Germinal center (tissue), 1 donor: ENCODE data around the gene KRTAP5-2.
"Not testable (repeated sequence)": the region's sequence is repeated elsewhere in the genome, so short reads cannot be mapped to it uniquely, and the experiment has no call there.

Source experiments
- DNase-seq: peaks from one replicate; pipeline ENCODE4 v3.0.0; 2012; ENCODE audit warnings: mixed read lengths, low spot score

The KRTAP5-2 gene

DNA sequence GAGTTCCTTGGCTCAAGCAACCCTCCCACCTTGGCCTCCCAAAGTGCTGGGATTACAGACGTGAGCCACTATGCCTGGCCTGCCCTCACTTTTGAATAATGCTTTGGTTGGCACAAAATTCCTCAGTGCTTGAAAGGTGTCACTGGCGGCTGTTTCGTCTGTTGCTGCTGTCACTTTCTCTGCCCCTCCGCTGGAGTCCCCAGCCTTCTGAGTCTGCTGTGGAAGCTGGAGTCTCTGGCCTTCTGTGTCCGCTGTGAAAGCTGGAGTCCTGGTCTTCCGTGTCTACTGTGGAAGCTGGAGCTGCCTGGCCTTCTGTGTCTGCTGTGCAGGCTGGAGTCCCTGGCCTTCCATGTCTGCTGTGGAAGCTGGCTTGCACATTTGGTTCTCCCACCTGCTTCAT, 8.1 kb downstream of the KRTAP5-2 start:
- DNase-seq = no peak

DNA sequence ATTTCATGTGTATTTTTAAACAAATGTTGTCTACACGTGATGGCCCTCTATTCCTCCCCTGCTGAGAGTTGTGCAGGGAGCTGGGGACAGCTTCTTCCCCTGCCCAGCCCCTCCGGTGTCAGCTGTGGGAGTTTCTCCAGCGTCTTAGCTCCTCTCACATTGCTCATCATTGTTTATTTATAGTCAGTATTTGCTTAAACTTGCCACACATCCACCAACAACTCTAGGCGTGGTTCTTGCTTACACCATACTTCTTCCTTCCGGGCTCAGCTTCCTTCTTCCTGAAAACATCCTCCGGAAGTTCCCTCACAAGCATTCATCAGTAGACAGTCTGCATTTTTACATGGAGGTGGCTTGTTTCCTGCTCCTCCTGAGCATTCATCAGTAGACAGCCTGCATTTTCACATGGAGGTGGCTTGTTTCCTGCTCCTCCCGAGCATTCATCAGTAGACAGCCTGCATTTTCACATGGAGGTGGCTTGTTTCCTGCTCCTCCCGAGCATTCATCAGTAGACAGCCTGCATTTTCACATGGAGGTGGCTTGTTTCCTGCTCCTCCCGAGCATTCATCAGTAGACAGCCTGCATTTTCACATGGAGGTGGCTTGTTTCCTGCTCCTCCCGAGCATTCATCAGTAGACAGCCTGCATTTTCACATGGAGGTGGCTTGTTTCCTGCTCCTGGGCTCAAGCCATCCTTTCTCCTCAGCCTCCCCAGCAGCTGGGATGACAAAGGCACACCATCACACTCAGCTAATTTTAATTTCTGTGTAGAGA, 8.7 kb downstream of the KRTAP5-2 start:
- not testable (repeated sequence) for DNase-seq

DNA sequence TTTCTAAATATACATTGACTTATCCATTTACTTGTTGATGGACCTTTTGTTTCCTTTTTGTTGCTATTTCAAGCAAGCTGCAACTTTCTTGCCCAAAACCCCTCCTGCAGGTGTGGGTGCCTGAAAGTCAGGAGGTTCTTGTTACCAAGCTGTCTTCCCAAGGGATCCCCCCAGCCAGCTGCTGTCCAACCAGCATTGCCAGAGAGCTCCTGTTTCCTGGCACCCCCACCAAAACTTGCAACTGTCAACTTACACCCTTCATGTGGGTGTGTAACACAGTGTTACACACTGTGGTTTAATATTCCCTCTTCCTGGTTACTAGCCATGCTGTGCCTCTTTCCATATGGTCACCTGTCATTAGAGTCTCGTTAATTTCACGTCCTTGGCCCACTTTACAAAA, 11.4 kb downstream of the KRTAP5-2 start:
- no peak for DNase-seq

DNA sequence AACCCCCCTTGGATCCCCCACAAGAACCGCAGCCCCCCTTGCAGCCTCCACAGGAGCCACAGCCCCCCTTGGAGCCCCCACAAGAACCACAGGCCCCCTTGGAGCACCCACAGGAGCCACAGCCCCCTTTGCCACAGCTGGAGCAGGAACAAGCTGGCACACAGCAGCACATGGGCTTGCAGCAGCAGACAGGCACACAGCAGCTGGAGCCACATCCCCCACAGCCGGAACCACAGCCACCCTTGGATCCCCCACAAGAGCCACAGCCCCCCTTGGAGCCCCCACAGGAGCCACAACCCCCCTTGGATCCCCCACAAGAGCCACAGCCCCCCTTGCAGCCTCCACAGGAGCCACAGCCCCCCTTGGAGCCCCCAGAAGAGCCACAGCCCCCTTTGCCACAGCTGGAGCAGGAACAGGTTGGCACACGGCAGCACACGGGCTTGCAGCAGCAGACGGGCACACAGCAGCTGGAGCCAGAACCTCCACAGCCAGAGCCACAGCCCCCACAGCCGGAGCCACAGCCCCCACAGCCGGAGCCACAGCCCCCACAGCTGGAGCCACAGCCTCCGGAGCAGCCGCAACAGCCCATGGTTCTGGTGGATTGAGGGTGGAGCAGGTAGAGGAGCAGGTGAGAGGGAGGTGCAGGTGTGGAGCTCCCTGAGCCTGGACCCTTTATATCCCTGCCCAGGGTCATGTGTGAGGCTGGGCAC, 13.3 kb downstream of the KRTAP5-2 start, which contains the start of gene KRTAP5-1:
Gene KRTAP5-1, minus strand, starts transcription at position 623 of the 710 bp plus-strand sequence. Its CDS starts 34 bp downstream, at position 589.
- DNase-seq = not testable (repeated sequence)

DNA sequence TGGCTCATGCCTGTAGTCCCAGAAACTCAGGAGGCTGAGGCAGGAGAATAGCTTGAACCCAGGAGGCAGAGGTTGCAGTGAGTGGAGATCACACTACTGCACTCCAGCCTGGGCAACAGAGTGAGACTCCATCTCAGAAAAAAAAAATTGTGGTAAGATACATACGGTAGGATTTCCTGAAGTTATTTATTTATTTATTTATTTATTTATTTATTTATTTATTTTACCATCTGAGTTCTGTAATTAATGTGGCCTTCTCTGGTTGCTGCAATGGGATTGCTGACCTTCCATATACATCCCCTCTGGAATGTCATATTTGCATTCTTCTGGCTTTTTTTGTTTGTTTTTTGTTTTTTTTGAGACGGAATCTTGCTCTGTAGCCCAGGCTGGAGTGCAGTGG, 15.2 kb downstream of the KRTAP5-2 start:
- DNase-seq = not testable (repeated sequence)

DNA sequence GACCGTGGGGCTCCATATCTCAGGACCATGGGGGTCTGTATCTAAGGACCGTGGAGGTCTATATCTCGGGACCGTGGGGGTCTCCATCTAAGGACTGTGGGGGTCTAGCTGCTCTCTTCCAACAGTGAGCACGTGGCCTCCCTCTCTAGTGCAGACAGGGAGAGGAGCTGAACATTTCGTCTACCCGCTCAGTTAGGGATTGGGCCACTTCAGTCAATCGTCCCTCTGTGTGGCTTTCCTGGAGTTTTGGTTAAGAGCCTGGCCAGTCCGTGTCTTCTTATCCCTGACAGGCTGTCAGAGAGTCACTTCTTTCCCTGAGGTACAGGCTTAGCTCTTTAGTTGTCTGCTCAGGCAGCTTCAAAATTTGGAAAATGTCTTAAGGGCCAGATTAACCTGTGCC, 16.1 kb downstream of the KRTAP5-2 start:
- no peak for DNase-seq

DNA sequence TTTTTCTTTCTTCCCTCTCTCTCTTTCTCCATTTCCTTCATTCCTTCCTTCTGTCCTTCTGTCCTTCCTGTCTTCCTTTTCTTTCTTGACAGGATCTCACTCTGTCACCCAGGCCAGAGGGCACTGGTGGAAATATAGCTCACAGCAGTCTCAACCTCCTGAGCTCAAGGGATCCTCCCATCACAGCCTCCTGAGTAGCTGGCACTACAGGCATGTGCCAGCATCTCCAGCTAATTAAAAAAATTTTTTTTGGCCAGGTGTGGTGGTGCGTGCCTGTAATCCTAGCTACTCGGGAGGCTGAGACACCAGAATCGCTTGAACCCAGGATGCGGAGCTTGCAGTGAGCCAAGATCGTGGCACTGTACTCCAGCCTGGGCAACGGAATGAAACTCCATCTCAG, 21.3 kb downstream of the KRTAP5-2 start:
- no peak for DNase-seq

DNA sequence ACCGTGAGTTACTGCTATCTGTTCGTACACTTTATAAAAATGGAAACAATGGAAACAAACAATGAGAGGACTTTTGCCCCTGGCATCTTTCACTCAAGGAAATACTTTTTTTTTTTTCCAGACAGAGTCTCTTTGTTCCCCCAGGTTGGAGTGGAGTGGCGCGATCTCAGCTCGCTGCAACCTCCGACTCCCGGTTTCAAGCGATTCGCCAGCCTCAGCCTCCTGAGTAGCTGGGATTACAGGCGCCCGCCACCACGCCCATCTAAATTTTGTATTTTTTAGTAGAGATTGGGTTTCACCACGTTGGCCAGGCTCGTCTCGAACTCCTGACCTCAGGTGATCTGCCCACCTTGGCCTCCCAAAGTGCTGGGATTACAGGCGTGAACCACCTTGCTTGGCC, 22.3 kb downstream of the KRTAP5-2 start:
- not testable (repeated sequence) for DNase-seq

DNA sequence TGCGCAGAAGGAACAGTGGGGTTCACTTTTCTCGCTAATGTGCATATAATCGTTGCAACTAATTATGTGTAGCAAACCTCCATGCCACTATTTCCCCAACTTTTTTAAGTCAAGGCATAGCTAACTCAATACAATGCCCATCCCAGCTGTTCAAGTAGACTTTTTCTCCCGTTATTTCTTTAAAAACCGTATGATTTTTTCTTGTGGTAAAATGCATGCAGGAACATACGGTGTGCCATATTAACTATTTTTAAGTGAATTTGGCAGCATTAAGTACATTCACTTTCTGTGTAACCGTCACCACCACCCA, 23.2 kb downstream of the KRTAP5-2 start:
- no peak for DNase-seq

DNA sequence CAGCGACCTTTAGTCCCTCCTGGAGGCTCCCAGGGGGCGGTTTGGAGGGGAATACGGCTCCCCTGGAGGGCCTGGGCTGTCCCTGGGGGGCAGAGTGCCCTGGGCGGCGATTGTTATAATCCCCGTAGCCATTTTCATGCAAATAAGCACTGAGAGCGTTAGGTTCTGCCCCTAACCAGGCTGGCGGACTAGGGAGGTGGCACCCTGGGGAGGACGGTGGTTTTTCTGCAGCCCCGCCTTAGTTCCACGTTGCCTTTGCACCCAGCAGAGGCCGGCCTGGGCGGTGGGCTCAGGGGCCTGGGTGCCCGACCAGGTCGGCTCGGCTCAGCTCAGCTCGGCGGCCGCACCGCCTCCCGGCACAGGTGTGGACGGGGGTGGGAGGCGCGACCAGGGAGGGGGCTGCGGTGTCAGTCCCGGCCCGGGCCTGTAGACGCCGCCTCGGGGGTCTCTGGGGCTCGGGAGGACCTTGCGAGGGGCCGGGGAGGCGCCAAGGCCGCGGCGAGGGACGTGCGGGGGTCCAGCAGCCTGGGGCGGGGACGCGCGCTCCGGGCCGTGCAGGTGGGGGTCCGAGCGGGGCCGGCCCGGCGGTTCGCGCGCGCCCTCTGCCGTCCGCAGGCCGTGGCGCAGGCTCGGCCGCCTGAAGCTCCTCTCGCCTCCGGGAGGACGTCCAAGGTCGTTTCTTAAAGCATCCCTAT, 23.7 kb downstream of the KRTAP5-2 start:
- DNase-seq = peak; percentile 77

DNA sequence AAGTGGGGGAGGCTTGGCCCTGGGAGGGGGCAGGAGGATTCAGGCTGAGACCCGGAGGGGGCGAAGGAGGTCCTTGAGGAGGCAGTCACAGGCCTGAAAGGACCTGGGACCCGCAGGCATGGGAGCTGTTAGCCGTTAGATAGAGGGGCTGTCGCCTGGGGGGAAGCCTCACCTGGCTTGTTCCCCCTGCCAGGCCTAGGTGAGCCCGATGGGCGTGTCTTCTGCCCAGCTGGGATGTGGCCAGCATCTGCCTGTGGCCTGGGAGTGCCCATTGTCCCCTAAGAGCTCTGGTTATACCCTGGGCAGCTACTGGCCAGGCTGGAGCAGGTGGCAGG, 24.2 kb downstream of the KRTAP5-2 start:
- no peak for DNase-seq

DNA sequence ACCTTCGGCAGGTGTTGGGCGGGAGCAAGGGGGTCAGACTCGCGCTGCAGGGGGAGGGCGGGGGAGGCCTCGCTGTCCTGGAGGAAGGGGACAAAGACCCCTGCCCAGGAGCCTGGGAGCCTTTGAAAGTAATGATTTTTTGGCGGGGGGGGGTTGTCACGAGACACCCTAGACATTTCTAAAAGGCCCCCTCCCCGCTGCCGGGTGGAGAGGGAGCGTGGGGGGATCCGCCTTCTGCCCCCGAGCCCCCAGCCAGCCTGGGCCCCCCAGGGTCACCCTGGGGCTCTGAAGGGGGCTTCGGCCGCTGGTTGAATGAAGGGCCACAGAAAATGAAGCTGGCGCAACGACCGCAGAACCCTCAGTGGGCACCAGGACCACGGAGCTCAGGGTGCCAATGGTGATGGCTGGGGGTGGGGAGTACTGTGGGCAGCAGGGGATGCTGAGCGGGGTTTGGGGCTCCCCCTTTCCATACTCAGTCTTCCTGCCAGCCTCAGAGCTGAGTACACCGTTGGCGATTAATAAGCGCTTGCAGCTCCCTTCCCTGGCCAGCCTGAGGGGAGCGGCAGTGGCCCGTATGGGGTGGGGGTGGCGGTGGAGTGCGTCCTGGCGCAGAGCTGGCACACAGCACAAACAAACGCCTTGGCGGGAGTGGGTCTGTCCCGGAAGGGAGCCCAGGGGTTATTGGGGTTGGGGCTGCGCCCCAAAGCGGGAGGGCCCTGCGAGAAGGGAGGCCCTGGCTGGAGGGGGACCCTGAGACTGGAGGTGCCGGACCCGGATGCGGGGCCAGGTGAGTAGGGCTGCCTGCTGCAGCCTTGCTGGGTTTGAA, 24.8 kb downstream of the KRTAP5-2 start:
- no peak for DNase-seq

DNA sequence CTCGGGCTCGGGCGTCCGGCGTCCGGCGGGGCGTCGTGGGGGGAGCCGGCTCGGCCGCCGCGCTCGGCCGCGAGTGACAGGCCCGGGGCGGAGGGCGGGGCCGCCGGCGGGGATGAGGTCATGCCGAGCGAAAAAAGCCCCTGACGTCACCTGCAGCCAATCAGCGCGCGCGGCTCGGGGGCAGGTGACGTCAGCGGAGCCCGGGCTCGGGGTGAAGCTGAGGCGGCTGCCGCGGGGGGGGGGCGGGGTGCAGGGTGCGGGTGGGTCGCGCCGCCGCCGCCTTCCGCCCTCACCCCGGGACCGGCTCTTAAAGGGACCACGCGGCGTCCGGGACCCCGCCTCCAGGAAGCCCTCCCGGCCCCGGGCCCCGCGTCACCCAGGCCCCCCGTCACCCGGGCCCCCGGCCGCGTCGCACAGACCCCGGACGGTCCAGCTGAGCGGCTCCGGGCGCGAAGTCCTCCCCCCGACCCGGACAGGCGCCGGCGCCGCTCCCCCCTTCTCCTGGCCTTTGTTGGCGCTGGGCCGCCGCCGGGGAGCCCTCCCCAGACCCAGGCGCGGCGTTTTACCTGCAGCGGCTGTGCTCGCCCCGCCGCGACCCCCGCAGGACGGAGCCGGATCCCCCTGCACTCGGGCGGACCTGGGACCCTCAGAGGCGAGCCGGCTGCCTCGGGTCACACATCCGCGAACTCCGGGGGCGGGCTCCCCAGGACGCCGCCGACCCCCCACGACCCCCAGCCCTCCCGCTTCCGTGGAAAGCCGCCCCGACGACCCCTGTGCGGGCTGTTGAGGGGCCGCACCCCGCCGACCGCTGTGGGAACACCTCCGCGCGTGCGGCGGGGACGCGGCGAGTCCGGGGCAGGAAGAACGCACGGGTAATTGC, 25.7 kb downstream of the KRTAP5-2 start, which contains the start of gene DUSP8:
Gene DUSP8, minus strand, starts transcription at position 75 of the 880 bp plus-strand sequence. CDS start 6,445 bp downstream, outside the sequence.
- DNase-seq = peak; percentile 92

DNA sequence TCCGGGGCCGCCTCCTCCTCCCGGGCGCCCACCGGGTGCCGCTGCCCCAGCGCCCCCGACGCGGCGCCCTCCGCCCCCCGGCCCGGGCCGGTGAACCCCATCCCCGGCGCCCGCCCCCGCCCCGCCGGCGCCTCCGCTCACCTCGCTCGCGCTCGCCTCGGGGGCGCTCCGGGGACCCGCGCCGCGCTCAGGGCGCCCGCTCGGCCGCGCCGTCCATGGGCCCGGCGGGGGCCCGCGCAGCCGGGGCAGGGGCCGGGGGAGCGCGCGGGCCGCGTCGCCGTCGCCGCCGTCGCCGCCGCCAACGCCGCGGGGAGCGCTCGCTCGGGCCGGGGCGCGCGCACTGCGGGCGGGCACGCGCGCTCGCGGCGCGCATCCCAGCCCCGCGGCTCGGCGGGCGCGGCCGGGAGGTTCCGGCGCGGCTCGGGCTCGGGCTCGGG, 26.3 kb downstream of the KRTAP5-2 start:
- no peak for DNase-seq

DNA sequence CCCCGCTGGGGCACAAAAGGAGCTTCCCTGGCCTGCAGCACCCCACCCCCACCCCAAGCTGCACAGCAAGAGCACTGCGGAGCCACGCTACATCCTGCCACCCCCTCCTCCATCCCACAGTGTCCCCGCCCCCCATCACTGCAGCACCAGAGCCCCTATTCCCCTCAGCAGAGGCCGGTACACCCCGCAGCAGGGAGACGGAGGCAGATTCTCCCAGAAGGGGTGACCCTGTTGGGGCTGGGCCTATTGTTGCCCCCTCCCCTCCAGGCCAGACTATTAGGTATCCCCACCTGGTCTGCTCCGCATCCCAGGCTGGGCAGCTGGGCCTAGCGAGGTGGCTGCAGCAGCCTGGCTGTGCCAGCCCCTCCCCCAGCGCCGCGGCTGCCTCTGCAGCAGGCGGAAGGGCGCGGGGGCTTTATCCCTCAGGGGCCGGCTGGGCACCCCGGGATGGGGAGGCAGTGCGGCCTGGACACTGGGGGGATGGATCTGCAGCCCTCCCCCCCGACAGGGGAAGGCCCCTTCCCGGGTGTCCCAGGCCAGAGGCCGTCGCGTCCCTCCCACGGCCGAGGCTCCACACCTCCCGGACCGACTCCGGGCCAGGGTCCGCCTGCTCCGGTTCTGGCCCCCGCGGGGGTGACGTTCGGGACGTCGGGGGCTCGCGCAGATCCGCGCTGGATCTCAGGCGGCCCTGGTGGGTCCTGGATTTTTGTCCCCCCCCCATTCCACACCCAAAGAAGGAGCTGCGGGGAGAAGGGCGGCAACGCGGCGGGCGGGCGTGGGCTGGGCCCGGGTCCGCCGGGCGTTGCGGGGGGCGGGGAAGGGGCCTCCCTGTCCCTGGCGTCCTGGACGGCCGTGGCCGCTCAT, 27.0 kb downstream of the KRTAP5-2 start:
- DNase-seq = no peak

DNA sequence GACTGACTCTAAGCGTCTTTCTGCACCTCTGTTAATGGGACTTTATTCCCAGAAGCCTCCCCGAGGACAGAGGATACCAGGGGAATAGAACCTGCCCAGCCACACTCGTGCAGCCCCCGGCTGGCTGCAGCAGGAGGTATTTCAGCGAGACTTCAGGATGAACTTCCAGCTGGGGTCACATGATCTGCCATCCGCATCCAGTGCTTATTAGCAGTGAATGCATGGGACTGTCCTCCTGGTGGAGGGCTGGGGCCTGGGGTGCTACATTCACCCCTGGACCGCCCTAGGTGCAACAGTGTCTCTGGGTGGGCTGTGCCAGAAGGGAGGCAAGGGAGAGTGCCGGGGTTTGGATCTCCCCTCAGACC, 27.6 kb downstream of the KRTAP5-2 start:
- no peak for DNase-seq

DNA sequence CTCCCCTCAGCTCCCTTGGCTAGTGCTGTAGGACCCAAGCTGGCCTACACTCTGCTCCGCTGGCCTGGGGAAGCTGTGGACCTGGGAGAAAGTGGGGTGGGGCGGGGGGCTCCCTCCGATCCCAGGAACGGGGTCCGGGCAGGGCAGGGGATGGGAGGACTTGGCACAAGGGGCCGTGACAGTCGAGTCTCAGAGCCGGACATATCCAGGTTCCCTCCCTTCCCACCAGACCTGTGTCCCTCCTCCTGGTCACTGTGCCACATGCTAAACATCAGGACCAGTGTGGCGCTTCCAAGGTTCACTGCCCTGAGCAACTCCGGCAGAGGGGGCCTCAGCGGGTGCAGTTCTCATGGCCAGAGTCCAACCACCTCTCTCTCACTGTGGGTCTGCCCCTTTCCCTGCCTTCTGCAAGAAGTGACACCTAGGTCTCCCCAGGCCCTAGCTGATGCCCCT, 28.1 kb downstream of the KRTAP5-2 start:
- DNase-seq = no peak

DNA sequence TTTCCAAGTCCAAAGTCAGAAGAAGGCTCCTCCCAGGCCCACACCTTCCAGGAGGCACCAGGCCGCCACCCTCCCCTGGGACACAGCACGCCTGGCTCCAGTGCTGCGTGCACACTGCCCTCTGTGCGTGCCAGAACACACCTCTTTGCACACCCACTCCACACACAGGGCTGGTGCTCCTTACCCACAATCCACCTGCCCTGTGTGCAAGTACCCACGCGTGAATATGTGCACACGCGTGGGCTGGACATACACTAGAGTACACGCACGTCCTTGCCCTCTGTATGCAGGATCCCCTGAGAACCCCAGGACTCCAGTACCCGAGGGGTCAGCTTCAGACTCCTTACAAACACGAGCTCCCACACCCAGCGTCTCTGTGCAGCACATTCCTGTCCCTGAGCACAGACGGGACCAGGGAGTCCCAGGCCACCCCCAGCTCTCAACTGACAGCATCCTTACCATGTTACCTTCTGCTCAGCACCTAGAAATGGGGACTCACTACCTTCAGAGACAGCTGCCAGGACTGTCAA, 28.8 kb downstream of the KRTAP5-2 start:
- DNase-seq = no peak

DNA sequence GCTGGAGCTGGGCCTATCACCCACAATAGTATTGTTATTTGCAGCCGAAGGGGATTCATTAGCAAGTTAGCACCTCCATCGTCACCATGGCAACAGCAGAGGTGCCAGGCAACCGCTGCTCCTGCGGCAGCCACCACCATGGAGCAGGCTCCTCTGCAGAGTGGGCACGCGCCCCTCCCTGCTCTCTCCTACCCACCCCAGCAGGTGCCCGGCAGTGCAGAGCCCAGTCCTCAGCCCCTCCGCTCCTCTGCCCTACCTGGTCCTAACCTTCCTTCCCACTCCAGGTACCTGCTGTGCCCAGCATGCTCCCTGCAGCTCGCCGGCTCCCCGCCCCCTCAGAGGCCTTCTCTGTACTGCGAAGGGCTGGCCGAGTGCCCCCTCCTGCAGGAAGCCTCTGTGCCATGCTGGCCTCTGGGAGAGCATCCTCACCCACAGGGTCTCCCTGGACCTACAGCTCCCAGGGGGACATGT, 29.6 kb downstream of the KRTAP5-2 start:
- DNase-seq = no peak

DNA sequence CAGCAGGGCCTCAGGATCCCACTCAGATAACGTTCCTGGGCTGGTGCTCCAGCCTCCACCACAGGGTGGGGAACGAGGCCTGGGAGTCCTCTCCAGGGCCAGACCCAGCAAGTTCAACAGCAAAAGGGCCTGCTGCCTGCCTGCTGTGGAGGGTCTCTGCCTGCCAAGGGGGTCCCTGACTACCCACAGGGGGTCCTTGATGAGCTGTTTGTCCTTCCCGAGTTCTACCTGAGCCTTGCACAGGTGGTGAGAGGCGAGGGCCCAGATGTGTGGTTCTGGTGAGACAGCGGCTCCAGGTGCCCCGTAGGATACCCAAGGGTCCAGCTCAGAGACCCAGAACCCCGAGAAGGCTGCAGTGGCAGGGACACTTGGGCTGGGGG, 30.4 kb downstream of the KRTAP5-2 start:
- DNase-seq = no peak
